ENCODE measurements around the gene DBH.

DBH gene

DNA sequence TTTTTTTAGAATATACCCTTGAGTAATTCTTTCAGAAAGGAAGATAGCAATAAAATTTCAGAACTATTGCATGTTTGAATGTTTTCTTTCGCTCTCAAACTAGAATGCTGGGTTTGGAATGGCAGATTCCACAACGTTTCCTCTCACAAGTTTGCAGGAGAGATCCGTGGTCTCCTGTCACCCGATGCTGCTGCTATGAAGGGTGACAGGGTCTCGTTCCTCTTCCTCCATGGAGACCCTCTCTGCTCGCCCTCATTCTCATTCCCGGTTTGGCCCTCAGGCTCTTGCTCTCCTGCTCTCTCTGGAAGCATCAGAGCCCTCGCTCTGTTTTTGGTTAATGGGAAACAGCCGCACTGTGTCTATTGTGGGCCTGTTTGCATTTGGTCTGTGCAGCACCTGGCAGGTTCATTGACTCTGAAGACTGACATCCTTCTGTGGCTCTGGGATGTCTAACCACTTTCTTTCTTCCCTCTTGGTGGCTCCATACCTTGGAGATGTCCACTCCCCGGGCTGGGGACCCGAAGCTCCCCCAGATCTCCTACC lies 14.4 kb upstream of the DBH start:
- TF ChIP-seq SIN3A (IDR thresholded peaks at IDR 0.05; ENCODE audit: borderline replicate concordance, insufficient read depth, low read length) (no peak), FOXP2 (optimal IDR thresholded peaks at IDR 0.05; ENCODE audit: borderline replicate concordance, extremely low read depth, extremely low read length, insufficient read depth) (no peak), POLR2AphosphoS5 (IDR thresholded peaks at IDR 0.05; ENCODE audit: low read depth, low read length) (no peak), TAF1 (IDR thresholded peaks at IDR 0.05; ENCODE audit: borderline replicate concordance, insufficient read depth, low read length) (no peak)
- TF ChIP-seq, protein P1, sequence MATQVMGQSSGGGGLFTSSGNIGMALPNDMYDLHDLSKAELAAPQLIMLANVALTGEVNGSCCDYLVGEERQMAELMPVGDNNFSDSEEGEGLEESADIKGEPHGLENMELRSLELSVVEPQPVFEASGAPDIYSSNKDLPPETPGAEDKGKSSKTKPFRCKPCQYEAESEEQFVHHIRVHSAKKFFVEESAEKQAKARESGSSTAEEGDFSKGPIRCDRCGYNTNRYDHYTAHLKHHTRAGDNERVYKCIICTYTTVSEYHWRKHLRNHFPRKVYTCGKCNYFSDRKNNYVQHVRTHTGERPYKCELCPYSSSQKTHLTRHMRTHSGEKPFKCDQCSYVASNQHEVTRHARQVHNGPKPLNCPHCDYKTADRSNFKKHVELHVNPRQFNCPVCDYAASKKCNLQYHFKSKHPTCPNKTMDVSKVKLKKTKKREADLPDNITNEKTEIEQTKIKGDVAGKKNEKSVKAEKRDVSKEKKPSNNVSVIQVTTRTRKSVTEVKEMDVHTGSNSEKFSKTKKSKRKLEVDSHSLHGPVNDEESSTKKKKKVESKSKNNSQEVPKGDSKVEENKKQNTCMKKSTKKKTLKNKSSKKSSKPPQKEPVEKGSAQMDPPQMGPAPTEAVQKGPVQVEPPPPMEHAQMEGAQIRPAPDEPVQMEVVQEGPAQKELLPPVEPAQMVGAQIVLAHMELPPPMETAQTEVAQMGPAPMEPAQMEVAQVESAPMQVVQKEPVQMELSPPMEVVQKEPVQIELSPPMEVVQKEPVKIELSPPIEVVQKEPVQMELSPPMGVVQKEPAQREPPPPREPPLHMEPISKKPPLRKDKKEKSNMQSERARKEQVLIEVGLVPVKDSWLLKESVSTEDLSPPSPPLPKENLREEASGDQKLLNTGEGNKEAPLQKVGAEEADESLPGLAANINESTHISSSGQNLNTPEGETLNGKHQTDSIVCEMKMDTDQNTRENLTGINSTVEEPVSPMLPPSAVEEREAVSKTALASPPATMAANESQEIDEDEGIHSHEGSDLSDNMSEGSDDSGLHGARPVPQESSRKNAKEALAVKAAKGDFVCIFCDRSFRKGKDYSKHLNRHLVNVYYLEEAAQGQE (IDR thresholded peaks at IDR 0.05; ENCODE audit: insufficient read depth in 1 of 2, low read depth in 2 of 2, low read length in 2 of 2): no peak

DNA sequence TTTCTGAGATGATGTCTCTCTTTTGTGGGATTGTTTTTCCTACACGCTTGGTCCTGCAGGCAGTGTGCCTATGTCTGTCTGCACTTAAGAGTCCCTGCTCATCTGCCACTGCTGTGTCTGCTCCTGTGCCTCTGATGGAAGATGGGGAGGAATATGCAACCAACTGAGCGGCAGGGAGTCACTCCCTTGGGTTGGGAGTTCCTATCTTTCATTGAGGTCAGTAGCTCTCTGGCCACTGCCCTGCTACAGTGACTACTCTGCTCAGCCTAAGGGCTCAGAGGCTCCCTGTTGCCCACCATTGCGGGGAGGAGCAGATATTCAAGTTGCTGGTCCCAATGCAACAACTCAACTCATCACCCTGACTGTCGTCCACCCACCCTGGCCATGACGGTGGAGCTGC lies 13.6 kb upstream of the DBH start:
- TF ChIP-seq TAF1 (IDR thresholded peaks at IDR 0.05; ENCODE audit: borderline replicate concordance, insufficient read depth, low read length) (no peak), SIN3A (IDR thresholded peaks at IDR 0.05; ENCODE audit: borderline replicate concordance, insufficient read depth, low read length) (no peak), POLR2AphosphoS5 (IDR thresholded peaks at IDR 0.05; ENCODE audit: low read depth, low read length) (no peak), FOXP2 (optimal IDR thresholded peaks at IDR 0.05; ENCODE audit: borderline replicate concordance, extremely low read depth, extremely low read length, insufficient read depth) (no peak)
- TF ChIP-seq, protein P1 (IDR thresholded peaks at IDR 0.05; ENCODE audit: insufficient read depth in 1 of 2, low read depth in 2 of 2, low read length in 2 of 2): no peak

DNA sequence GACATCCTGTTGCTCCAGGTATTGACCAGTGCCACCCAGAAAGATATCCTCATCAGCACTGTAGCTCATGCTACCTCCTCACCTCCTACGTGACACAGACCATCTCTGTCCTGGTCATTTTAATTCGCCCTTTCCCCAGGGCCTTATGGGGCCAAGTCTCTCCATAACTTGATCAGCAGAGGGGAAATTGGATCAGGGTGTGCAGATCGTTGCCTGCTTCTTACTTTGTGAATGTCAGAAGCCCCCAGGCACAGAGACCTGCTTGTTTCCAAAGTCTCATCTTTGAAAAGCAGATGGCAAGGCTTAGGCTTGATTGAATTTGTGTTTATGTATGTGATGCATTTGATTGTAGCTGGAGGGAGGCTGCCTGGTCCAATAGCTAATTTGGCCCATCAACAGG lies 8.8 kb upstream of the DBH start:
- TF ChIP-seq FOXP2 (optimal IDR thresholded peaks at IDR 0.05; ENCODE audit: borderline replicate concordance, extremely low read depth, extremely low read length, insufficient read depth) (no peak), POLR2AphosphoS5 (IDR thresholded peaks at IDR 0.05; ENCODE audit: low read depth, low read length) (no peak), SIN3A (IDR thresholded peaks at IDR 0.05; ENCODE audit: borderline replicate concordance, insufficient read depth, low read length) (no peak), TAF1 (IDR thresholded peaks at IDR 0.05; ENCODE audit: borderline replicate concordance, insufficient read depth, low read length) (no peak)
- TF ChIP-seq, protein P1 (IDR thresholded peaks at IDR 0.05; ENCODE audit: insufficient read depth in 1 of 2, low read depth in 2 of 2, low read length in 2 of 2): no peak

DNA sequence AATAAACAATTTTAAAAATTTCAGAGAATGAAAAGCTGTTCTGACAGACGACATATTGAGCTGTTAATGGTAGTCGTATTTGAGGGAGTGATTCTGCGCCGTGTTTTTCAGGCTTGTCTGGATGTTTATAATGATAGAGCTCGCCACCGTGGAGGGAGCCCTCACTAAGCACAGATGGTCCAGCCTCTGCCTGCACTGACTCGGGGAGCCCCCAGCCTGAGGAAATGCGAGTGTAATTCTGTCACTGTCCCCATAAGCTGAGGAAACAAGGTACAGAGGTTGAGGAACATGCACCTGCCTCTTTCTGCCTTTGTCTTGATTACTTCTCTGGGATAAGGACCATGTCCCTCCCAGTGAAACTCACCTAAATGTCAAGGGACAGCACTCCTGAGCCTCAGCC lies 7.4 kb upstream of the DBH start:
- TF ChIP-seq POLR2AphosphoS5 (IDR thresholded peaks at IDR 0.05; ENCODE audit: low read depth, low read length) (no peak), SIN3A (IDR thresholded peaks at IDR 0.05; ENCODE audit: borderline replicate concordance, insufficient read depth, low read length) (no peak)

DNA sequence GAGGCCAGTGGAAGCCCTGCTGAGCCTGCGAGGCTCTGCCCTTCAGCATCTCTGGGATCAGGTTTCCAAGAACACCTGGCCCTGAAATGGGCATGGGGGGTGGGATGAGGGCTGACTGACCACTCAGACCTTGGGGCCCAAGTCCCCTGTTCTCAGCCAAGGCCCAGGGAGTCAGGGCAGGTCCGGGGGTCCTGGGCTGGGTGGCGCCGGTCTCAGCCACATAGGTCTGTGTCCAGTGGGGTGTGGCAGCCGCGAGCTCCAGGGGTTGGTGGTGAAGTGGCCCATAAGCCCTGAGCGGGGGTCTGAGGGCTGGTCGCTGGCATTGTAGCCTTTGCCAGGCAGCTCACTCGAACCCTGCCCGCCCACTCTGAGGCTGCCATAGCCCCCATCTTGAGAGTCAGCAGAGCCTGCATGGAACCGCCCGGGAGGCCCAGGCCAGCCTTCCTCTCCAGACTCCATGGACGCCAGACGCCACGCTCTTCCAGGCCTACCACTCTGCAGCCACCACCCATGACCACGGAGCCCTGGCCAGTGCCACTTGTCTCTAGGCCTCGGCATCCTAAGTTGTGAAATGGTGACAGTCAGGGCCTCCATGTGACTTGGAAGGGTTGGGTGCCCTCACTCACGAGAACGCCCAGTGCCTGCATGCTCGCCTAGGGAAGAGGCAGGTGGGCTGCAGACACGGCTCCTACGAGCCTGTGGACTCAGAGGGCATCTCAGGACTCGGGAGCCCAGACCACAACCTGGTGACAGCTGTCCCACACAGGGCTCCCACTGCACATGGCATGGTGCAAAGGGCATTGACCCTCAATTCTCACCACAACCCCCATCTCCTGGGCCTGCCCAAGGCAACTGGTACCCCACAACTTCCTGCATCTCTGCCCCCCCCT lies 6.7 kb upstream of the DBH start:
- TF ChIP-seq SIN3A (IDR thresholded peaks at IDR 0.05; ENCODE audit: borderline replicate concordance, insufficient read depth, low read length) (no peak), FOXP2 (optimal IDR thresholded peaks at IDR 0.05; ENCODE audit: borderline replicate concordance, extremely low read depth, extremely low read length, insufficient read depth) (no peak), TAF1 (IDR thresholded peaks at IDR 0.05; ENCODE audit: borderline replicate concordance, insufficient read depth, low read length) (no peak), POLR2AphosphoS5 (IDR thresholded peaks at IDR 0.05; ENCODE audit: low read depth, low read length) (no peak)
- TF ChIP-seq, protein P1 (IDR thresholded peaks at IDR 0.05; ENCODE audit: insufficient read depth in 1 of 2, low read depth in 2 of 2, low read length in 2 of 2): no peak
